Measurements from ENCODE around the gene ROR1. TPM values are rescaled to one million over a fixed set of nuclear protein-coding genes. Genes with fewer than 3 reads are reported as not detected.

The ROR1 gene
- total and polyA plus RNA-seq, 9 of the 15 experiments (the other 6 are each of a cell fraction or from before 2014, with no cell fraction given), result 0.02 TPM; not detected in 8

- FAIRE-seq (no peak), ATAC-seq (no peak), DNase-seq (ENCODE audit: extremely low read depth in 1 of 4, low spot score in 3 of 4) (no peak)
- no peak overlapping the region for H3K9ac ChIP-seq (ENCODE audit: insufficient read depth in 1 of 2, low read depth in 2 of 2, low read length in 2 of 2)
- H3K79me2 ChIP-seq (ENCODE audit: control insufficient read depth, insufficient read depth, low read length), result no peaks in the 10 kb centered on the region
- H3K27ac ChIP-seq (ENCODE audit: extremely low read depth, low read depth, low read length), result no peak overlapping the region
- no TSS peak for BruUV-seq (replicated peaks)
- H3K36me3 ChIP-seq (ENCODE audit: control insufficient read depth, insufficient read depth, low read length), result no peaks in the 10 kb centered on the region
- ChIA-PET CTCF (ENCODE audit: low intra/inter-chr PET ratio) (no interaction called here), POLR2A (no interaction called here)
- H3K4me3 ChIP-seq, result no peak overlapping the region
- WGBS (ENCODE audit: insufficient coverage, low coverage, missing lambda C conversion rate), result 0% methylated on average over 1 of the region's 1 CpG
- H4K20me1 ChIP-seq (replicated peaks; ENCODE audit: control insufficient read depth, insufficient read depth, low read length), result no peaks in the 10 kb centered on the region
- intact Hi-C loops (cut with micrococcal nuclease), result no loop called here
- TF ChIP-seq POLR3A (IDR thresholded peaks at IDR 0.05; ENCODE audit: borderline replicate concordance, extremely low read depth, insufficient read depth, insufficient read length) (no peak), BCL6 (CRISPR knock-in tag; IDR thresholded peaks at IDR 0.05) (no peak), TSC22D4 (tag; IDR thresholded peaks at IDR 0.05) (no peak), FOXA3 (CRISPR knock-in tag; conservative IDR thresholded peaks at IDR 0.05 in 1 of 2, IDR thresholded peaks at IDR 0.05 in 1 of 2) (no peak), GABPA (tag; conservative IDR thresholded peaks at IDR 0.05; ENCODE audit: low read depth) (no peak), CHCHD3 (CRISPR knock-in tag; IDR thresholded peaks at IDR 0.05) (no peak), ETS2 (tag; IDR thresholded peaks at IDR 0.05; ENCODE audit: borderline replicate concordance, poor library complexity, severe bottlenecking) (no peak), HNRNPK (IDR thresholded peaks at IDR 0.05; ENCODE audit: low read depth, low read length, poor library complexity, severe bottlenecking) (no peak), ZNF280B (CRISPR knock-in tag; IDR thresholded peaks at IDR 0.05) (no peak), HDAC1 (IDR thresholded peaks at IDR 0.05) (no peak), MCM7 (IDR thresholded peaks at IDR 0.05) (no peak), ZBTB33 (CRISPR knock-in tag; IDR thresholded peaks at IDR 0.05) (no peak)
- no peaks in the 10 kb centered on the region for H3K9me1 ChIP-seq (ENCODE audit: control insufficient read depth, insufficient read depth, low read length)
- H2AFZ ChIP-seq (ENCODE audit: low read depth, low read length), result no peak overlapping the region
- H3K4me2 ChIP-seq (ENCODE audit: insufficient read depth, low read length), result no peak overlapping the region
- no peaks in the 10 kb centered on the region; a peak in 1 of 5 replicates for H3K27me3 ChIP-seq (ENCODE audit: control insufficient read depth in 2 of 2, insufficient read depth in 2 of 2, low read length in 2 of 2)
- in situ Hi-C loops (cut with MboI), result no loop called here
- no peaks in the 10 kb centered on the region for H3K9me3 ChIP-seq (replicated peaks; ENCODE audit: control insufficient read depth, insufficient read depth, low read depth, low read length)
- no peaks in the 10 kb centered on the region for H3K4me1 ChIP-seq (replicated peaks in 1 of 2; ENCODE audit: control insufficient read depth in 2 of 2, insufficient read depth in 2 of 2, low read length in 2 of 2)
Observed at GRCh38 chr1:63945943-63946342, 172.1 kb downstream of the ROR1 start.
